HL-60 (cell line): ENCODE measurements around the gene PLPP3.

Experiments
- CTCF ChIP-seq: IDR thresholded peaks from one replicate; pipeline ENCODE4 v1.5.1; 2011; ENCODE audit warnings: low read length, control low read depth, inconsistent platforms; ENCODE audit not compliant: insufficient read depth
- GABPA ChIP-seq: IDR thresholded peaks from 2 replicates; pipeline ENCODE4 v1.6.1; 2012; ENCODE audit warnings: low read depth
- POLR2AphosphoS5 ChIP-seq: IDR thresholded peaks from 2 replicates; pipeline ENCODE4 v1.6.1; 2012; ENCODE audit warnings: low read depth
- REST ChIP-seq: IDR thresholded peaks from 2 replicates; pipeline ENCODE4 v1.6.1; 2012; ENCODE audit warnings: low read depth; ENCODE audit not compliant: insufficient replicate concordance
- SPI1 ChIP-seq: IDR thresholded peaks from 2 replicates; pipeline ENCODE4 v1.6.1; 2012; ENCODE audit warnings: low read depth, mild to moderate bottlenecking, borderline replicate concordance

- TF ChIP-seq CTCF (no peak), REST (no peak), GABPA (no peak), POLR2AphosphoS5 (no peak), SPI1 (no peak)
Observed at GRCh38 chr1:56537660-56538059, 41.7 kb downstream of the PLPP3 start.
